HG03571 (cell line): ENCODE results near the gene SYNGR3.
"Not testable (repeated sequence)": the region's sequence is repeated elsewhere in the genome, so short reads cannot be mapped to it uniquely, and the experiment has no call there.

Experiments used
- ATAC-seq: cut with Tn5 transposase; IDR thresholded peaks from one replicate; pipeline ENCODE4 v1.9.1; 2021; ENCODE audit not compliant: unreplicated experiment

The SYNGR3 gene

GRCh38 chr16:2008009-2008526, 18.3 kb downstream of the SYNGR3 start:
- ATAC-seq = no peak

GRCh38 chr16:2008631-2009163, 18.9 kb downstream of the SYNGR3 start:
- no peak for ATAC-seq

- ATAC-seq = peak; percentile 31
These were observed 19.5 kb downstream of the SYNGR3 start for GRCh38 chr16:2009164-2009711.

- peak; percentile 70 for ATAC-seq
These were observed 20.2 kb downstream of the SYNGR3 start, which contains the start of gene ZNF598 for GRCh38 chr16:2009791-2010510. TSS of gene ZNF598 (minus strand) at chr16:2009821.

GRCh38 chr16:2011726-2012125, 22.0 kb downstream of the SYNGR3 start:
- not testable (repeated sequence) for ATAC-seq

GRCh38 chr16:2013527-2013926, 23.8 kb downstream of the SYNGR3 start:
- ATAC-seq = no peak

- ATAC-seq = no peak
These were observed 25.6 kb downstream of the SYNGR3 start for GRCh38 chr16:2015117-2015946.

- ATAC-seq = no peak
These were observed 26.1 kb downstream of the SYNGR3 start for GRCh38 chr16:2015947-2016208.

GRCh38 chr16:2016407-2016922, 26.7 kb downstream of the SYNGR3 start:
- no peak for ATAC-seq

- no peak for ATAC-seq
These were observed 29.7 kb downstream of the SYNGR3 start, which contains the start of gene NPW for GRCh38 chr16:2019518-2019920. TSS of gene NPW (plus strand) at chr16:2019785.

GRCh38 chr16:2019921-2020831, 30.4 kb downstream of the SYNGR3 start:
- ATAC-seq = no peak

GRCh38 chr16:2022723-2023091, 32.9 kb downstream of the SYNGR3 start:
- no peak for ATAC-seq

GRCh38 chr16:2023092-2024031, 33.6 kb downstream of the SYNGR3 start:
- peak; percentile 57 for ATAC-seq

GRCh38 chr16:2024032-2024420, 34.3 kb downstream of the SYNGR3 start:
- no peak for ATAC-seq

- ATAC-seq = no peak
These were observed 35.5 kb downstream of the SYNGR3 start for GRCh38 chr16:2025251-2025650.

- no peak for ATAC-seq
These were observed 36.2 kb downstream of the SYNGR3 start for GRCh38 chr16:2025878-2026460.

- no peak for ATAC-seq
These were observed 36.8 kb downstream of the SYNGR3 start, which contains the start of gene NHERF2 for GRCh38 chr16:2026461-2027023. TSS of gene NHERF2 (plus strand) at chr16:2026902. CDS start at chr16:2027006, 104 bp downstream.
